GM18505 (cell line): ENCODE results near the gene HECTD1.
"Not testable (repeated sequence)": the region's sequence is repeated elsewhere in the genome, so short reads cannot be mapped to it uniquely, and the experiment has no call there.

Source experiments
- ATAC-seq: cut with Tn5 transposase; IDR thresholded peaks from one replicate; pipeline ENCODE4 v1.9.1; 2021; ENCODE audit not compliant: unreplicated experiment
- POLR2A ChIP-seq: IDR thresholded peaks from 4 replicates; pipeline ENCODE4 v1.6.1; 2011; ENCODE audit warnings: borderline replicate concordance; ENCODE audit not compliant: insufficient read depth, insufficient read length; ENCODE audit errors: extremely low read depth

Gene HECTD1

GRCh38 chr14:31208546-31209424 is 1.2 kb upstream of the HECTD1 start:
- no peak for TF ChIP-seq POLR2A
- no peak for ATAC-seq

GRCh38 chr14:31207287-31207754 is 272 bp downstream of the HECTD1 start:
- peak; percentile 36 for ATAC-seq
- TF ChIP-seq POLR2A: no peak

- peak; percentile 8 for ATAC-seq
- TF ChIP-seq POLR2A: peak; percentile 62
Observed at GRCh38 chr14:31206536-31207286, 882 bp downstream of the HECTD1 start.

- no peak for ATAC-seq
- no peak for TF ChIP-seq POLR2A
Observed at GRCh38 chr14:31205681-31206535, 1.7 kb downstream of the HECTD1 start.

- no peak for TF ChIP-seq POLR2A
- ATAC-seq: no peak
Observed at GRCh38 chr14:31204593-31205534, 2.7 kb downstream of the HECTD1 start.

- not testable (repeated sequence) for ATAC-seq
Observed at GRCh38 chr14:31203899-31204592, 3.5 kb downstream of the HECTD1 start.

GRCh38 chr14:31203414-31203742 is 4.2 kb downstream of the HECTD1 start:
- no peak for TF ChIP-seq POLR2A

GRCh38 chr14:31201111-31201510 is 6.5 kb downstream of the HECTD1 start:
- TF ChIP-seq POLR2A: no peak
- ATAC-seq: no peak

More at GRCh38 chr14:31203414-31203742, 4.2 kb downstream of the HECTD1 start:
- no peak for ATAC-seq

- ATAC-seq: no peak
- TF ChIP-seq POLR2A: no peak
Observed at GRCh38 chr14:31200702-31200990, 6.9 kb downstream of the HECTD1 start.

- TF ChIP-seq POLR2A: no peak
- ATAC-seq: no peak
Observed at GRCh38 chr14:31197671-31198070, 9.9 kb downstream of the HECTD1 start.

GRCh38 chr14:31196839-31197492 is 10.6 kb downstream of the HECTD1 start:
- no peak for ATAC-seq

More at GRCh38 chr14:31196839-31197492, 10.6 kb downstream of the HECTD1 start:
- TF ChIP-seq POLR2A: no peak
